OCI-M2 (cell line): Measurements from ENCODE around the gene ELAC1.

ENCODE experiments used
- DNase-seq: peaks from one replicate; lab custom pipeline; 2025; ENCODE audit not compliant: unreplicated experiment; lab: John Stamatoyannopoulos, UW

The ELAC1 gene

GRCh38 chr18:51017140-51017879 is 49.5 kb downstream of the ELAC1 start:
- no peak for DNase-seq

- no peak for DNase-seq
These were observed 52.7 kb downstream of the ELAC1 start for GRCh38 chr18:51020536-51020935.

- no peak for DNase-seq
These were observed 53.6 kb downstream of the ELAC1 start for GRCh38 chr18:51021226-51021965.

GRCh38 chr18:51025512-51025911 is 57.7 kb downstream of the ELAC1 start:
- no peak for DNase-seq

- DNase-seq: no peak
These were observed 60.5 kb downstream of the ELAC1 start for GRCh38 chr18:51028201-51028805.

- no peak for DNase-seq
These were observed 61.5 kb downstream of the ELAC1 start for GRCh38 chr18:51029378-51029693.

GRCh38 chr18:51029694-51030536 is 62.1 kb downstream of the ELAC1 start, which contains the start of gene SMAD4:
SMAD4 (plus strand) TSS chr18:51030213; CDS start chr18:51047047, 16,834 bp downstream.
- DNase-seq: no peak

GRCh38 chr18:51030537-51031258 is 62.9 kb downstream of the ELAC1 start:
- DNase-seq: no peak

GRCh38 chr18:51032193-51032592 is 64.4 kb downstream of the ELAC1 start:
- DNase-seq: no peak

- DNase-seq: no peak
These were observed 69.4 kb downstream of the ELAC1 start for GRCh38 chr18:51037230-51037629.
